Brain pericyte (primary cell): ENCODE measurements around the gene LINGO1.

ENCODE experiments used
- DNase-seq: peaks from one replicate; pipeline ENCODE4 v3.0.0-alpha.2; 2012; ENCODE audit warnings: low read depth, low spot score

LINGO1 gene

GRCh38 chr15:77656294-77656693 lies 23.6 kb upstream of the LINGO1 start:
- no peak for DNase-seq

- no peak for DNase-seq
These were observed 22.3 kb upstream of the LINGO1 start for GRCh38 chr15:77654975-77655374.

- DNase-seq: no peak
These were observed 21.2 kb upstream of the LINGO1 start for GRCh38 chr15:77653832-77654480.

- DNase-seq: no peak
These were observed 17.6 kb upstream of the LINGO1 start for GRCh38 chr15:77650265-77650664.

GRCh38 chr15:77649610-77650009 lies 16.9 kb upstream of the LINGO1 start:
- DNase-seq: no peak

GRCh38 chr15:77649017-77649416 lies 16.3 kb upstream of the LINGO1 start:
- no peak for DNase-seq

GRCh38 chr15:77647961-77648360 lies 15.2 kb upstream of the LINGO1 start:
- no peak for DNase-seq

GRCh38 chr15:77646104-77646694 lies 13.5 kb upstream of the LINGO1 start:
- DNase-seq: no peak

GRCh38 chr15:77645602-77646001 lies 12.9 kb upstream of the LINGO1 start:
- DNase-seq: no peak

- DNase-seq: no peak
These were observed 12.0 kb upstream of the LINGO1 start for GRCh38 chr15:77644543-77645247.

GRCh38 chr15:77643764-77644163 lies 11.1 kb upstream of the LINGO1 start:
- no peak for DNase-seq

- DNase-seq: no peak
These were observed 10.2 kb upstream of the LINGO1 start for GRCh38 chr15:77642793-77643430.

- DNase-seq: no peak
These were observed 9.3 kb upstream of the LINGO1 start for GRCh38 chr15:77641999-77642398.

GRCh38 chr15:77640615-77641014 lies 7.9 kb upstream of the LINGO1 start:
- DNase-seq: no peak

- DNase-seq: no peak
These were observed 6.7 kb upstream of the LINGO1 start for GRCh38 chr15:77639431-77639830.

- no peak for DNase-seq
These were observed 5.4 kb upstream of the LINGO1 start for GRCh38 chr15:77637851-77638692.

- no peak for DNase-seq
These were observed 3.5 kb upstream of the LINGO1 start for GRCh38 chr15:77636209-77636608.

GRCh38 chr15:77634266-77634962 lies 1.7 kb upstream of the LINGO1 start:
- DNase-seq: no peak

GRCh38 chr15:77633913-77634265 lies 1.2 kb upstream of the LINGO1 start:
- DNase-seq: no peak

- DNase-seq: peak; percentile 26
These were observed 611 bp upstream of the LINGO1 start for GRCh38 chr15:77633134-77633912.
